CD14-positive monocyte (primary cell): Measurements from ENCODE around the gene LTF. TPM values are rescaled to one million over a fixed set of nuclear protein-coding genes. Genes with fewer than 3 reads are reported as not detected.

Source experiments
- DNase-seq, 3 donors: peaks; one replicate each; pipeline ENCODE4 v3.0.0-alpha.2; 2011 to 2022
- H2AFZ ChIP-seq: 2 replicates; pipeline ENCODE4 v1.6.0; 2012; ENCODE audit warnings: mild to moderate bottlenecking, low read depth, low read length, inconsistent platforms; ENCODE audit not compliant: insufficient read depth, poor library complexity, severe bottlenecking
- H3K27ac ChIP-seq, 2 donors: 1 replicate in 1 of 2; 2 replicates in 1 of 2; pipeline ENCODE4 v1.5.1; 2012 to 2013; ENCODE audit warnings: low read length in 2 of 2, control low read depth in 1 of 2, inconsistent platforms in 1 of 2, low read depth in 1 of 2, mild to moderate bottlenecking in 1 of 2
- H3K27me3 ChIP-seq, 2 donors: one replicate each; pipeline versions ENCODE4 v1.6.0 to v1.6.1; 2011 to 2013; ENCODE audit warnings: low read length in 2 of 2; ENCODE audit not compliant: control insufficient read depth in 2 of 2, insufficient read depth in 2 of 2
- H3K36me3 ChIP-seq, 2 donors: replicated peaks in 1 of 2; 1 replicate in 1 of 2; 2 replicates in 1 of 2; pipeline versions ENCODE4 v1.5.1 to v1.6.1; 2012 to 2013; ENCODE audit warnings: low read length in 2 of 2, control low read depth in 1 of 2, inconsistent platforms in 1 of 2, mild to moderate bottlenecking in 1 of 2; ENCODE audit not compliant: insufficient read depth in 2 of 2, control insufficient read depth in 1 of 2
- H3K4me1 ChIP-seq, 2 donors: 1 replicate in 1 of 2; 2 replicates in 1 of 2; pipeline versions ENCODE4 v1.5.1 to v1.6.1; 2012 to 2013; ENCODE audit warnings: low read length in 2 of 2, control low read depth in 1 of 2, inconsistent platforms in 1 of 2, mild to moderate bottlenecking in 1 of 2, moderate library complexity in 1 of 2; ENCODE audit not compliant: insufficient read depth in 2 of 2, control insufficient read depth in 1 of 2
- H3K4me2 ChIP-seq: replicated peaks from 2 replicates; pipeline ENCODE3; 2012; ENCODE audit warnings: low read length, moderate library complexity, mild to moderate bottlenecking; ENCODE audit not compliant: poor library complexity, severe bottlenecking; ENCODE audit errors: extremely low read depth
- H3K4me3 ChIP-seq, 3 experiments: fragments of 200-600 bp in 1 of 3; sonication (generic) in 1 of 3; replicated peaks in 1 of 3; 1 replicate in 2 of 3; 2 replicates in 1 of 3; pipeline ENCODE4 v1.5.1; 2011 to 2013; ENCODE audit warnings: low read length in 3 of 3, mild to moderate bottlenecking in 3 of 3, control low read depth in 2 of 3, low read depth in 2 of 3, inconsistent platforms in 1 of 3, moderate library complexity in 1 of 3
- H3K79me2 ChIP-seq: 2 replicates; pipeline ENCODE4 v1.6.0; 2012; ENCODE audit warnings: mild to moderate bottlenecking, control low read depth, inconsistent platforms, low read length, moderate library complexity; ENCODE audit not compliant: insufficient read depth
- H3K9ac ChIP-seq: 2 replicates; pipeline ENCODE4 v1.6.0; 2017; ENCODE audit warnings: low read length, mild to moderate bottlenecking; ENCODE audit not compliant: insufficient read depth, poor library complexity, severe bottlenecking
- H3K9me3 ChIP-seq, 2 donors: replicated peaks in 1 of 2; 1 replicate in 1 of 2; 2 replicates in 1 of 2; pipeline versions ENCODE4 v1.5.1 to v1.6.1; 2012 to 2013; ENCODE audit warnings: low read length in 2 of 2, control low read depth in 1 of 2; ENCODE audit not compliant: control insufficient read depth in 1 of 2, insufficient read depth in 1 of 2
- H4K20me1 ChIP-seq: 2 replicates; pipeline ENCODE4 v1.6.0; 2012; ENCODE audit warnings: mild to moderate bottlenecking, low read length, control low read depth, moderate library complexity; ENCODE audit not compliant: insufficient read depth
- H3K27ac Mint-ChIP-seq, 7 donors: one replicate each; pipeline ENCODE4 v1.8.0; 2020; ENCODE audit warnings: mild to moderate bottlenecking in 7 of 7, mixed read lengths in 7 of 7, moderate library complexity in 6 of 7, inconsistent platforms in 2 of 7
- H3K27me3 Mint-ChIP-seq, 3 donors: one replicate each; pipeline ENCODE4 v1.8.0; 2021 to 2022; ENCODE audit warnings: low read depth in 3 of 3, mild to moderate bottlenecking in 3 of 3, mixed read lengths in 3 of 3, moderate library complexity in 3 of 3, inconsistent platforms in 1 of 3
- H3K36me3 Mint-ChIP-seq, 2 donors: one replicate each; pipeline ENCODE4 v1.8.0; 2020; ENCODE audit warnings: mixed read lengths in 2 of 2, inconsistent platforms in 1 of 2, mild to moderate bottlenecking in 1 of 2
- H3K4me1 Mint-ChIP-seq: one replicate; pipeline ENCODE4 v1.8.0; 2020; ENCODE audit warnings: mild to moderate bottlenecking, mixed read lengths
- H3K4me3 Mint-ChIP-seq, 2 donors: one replicate each; pipeline ENCODE4 v1.8.0; 2020; ENCODE audit warnings: mild to moderate bottlenecking in 2 of 2, mixed read lengths in 2 of 2, moderate library complexity in 1 of 2
- H3K9me3 Mint-ChIP-seq, 7 donors: one replicate each; pipeline ENCODE4 v1.8.0; 2020 to 2022; ENCODE audit warnings: mixed read lengths in 7 of 7, mild to moderate bottlenecking in 6 of 7, moderate library complexity in 6 of 7, inconsistent platforms in 2 of 7
- CTCF ChIP-seq: fragments of 200-600 bp; IDR thresholded peaks from one replicate; pipeline ENCODE4 v1.8.0; 2022; ENCODE audit warnings: antibody characterized with exemption, mild to moderate bottlenecking
- WGBS: methylation state at CpG from one replicate; pipeline ENCODE4 v1.1.5; 2013; ENCODE audit warnings: missing lambda C conversion rate; ENCODE audit not compliant: insufficient coverage; 5-methylcytosine and 5-hydroxymethylcytosine counted together
- intact Hi-C, 2 donors: fragments of 100-400 bp; cut with micrococcal nuclease; formaldehyde crosslinking; loops; one replicate each; pipeline versions ENCODE4 v1.15.0 to v1.15.1; 2023
- polyA plus RNA-seq, 3 donors: library from polyadenylated mRNA; depleted of rRNA in 1 of 3; unstranded in 2 of 3; stranded (reverse) in 1 of 3; fragments of 300-500 nt in 2 of 3; fragments of >200 nt in 1 of 3; fragmentation: Illumina TruSeq in 2 of 3; gene quantifications; 1 replicate in 2 of 3; 2 replicates in 1 of 3; pipeline ENCODE4 v1.2.3, GENCODE V29; 2012 to 2021

The LTF gene
- polyA plus RNA-seq, 3 donors: not detected

DNA sequence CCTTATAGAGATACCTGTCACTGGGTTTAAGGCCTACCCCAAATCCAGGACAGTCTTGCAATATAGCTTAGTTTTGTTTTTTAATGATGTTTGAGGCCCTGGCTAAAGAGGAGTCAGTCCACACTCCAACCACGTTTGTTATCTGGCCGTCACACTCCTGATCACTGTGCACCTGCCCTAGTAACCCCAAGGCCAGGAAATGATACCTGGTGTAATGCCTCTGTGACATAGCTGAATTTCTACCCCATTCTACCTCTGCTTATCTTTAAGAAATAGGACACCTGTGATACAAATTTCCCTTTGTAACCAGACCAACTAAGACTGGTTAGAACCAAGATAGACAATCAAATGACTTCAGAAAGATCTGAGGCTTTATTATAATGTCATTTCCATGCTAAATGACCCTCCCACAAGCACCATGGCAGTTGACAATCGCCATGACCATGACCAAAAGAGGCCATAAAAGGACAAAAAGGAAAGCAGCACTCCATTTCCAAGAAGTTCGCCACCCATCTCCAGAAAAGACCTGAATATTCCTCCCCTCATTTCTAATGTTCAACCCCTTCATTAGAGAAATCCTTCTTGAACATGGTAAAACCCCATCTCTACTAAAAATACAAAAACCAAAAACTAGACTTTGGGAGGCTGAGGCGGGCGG lies 28.3 kb upstream of the LTF start:
- Histone ChIP-seq H2AFZ (no peak overlapping the region), H3K4me2 (no peak overlapping the region), H4K20me1 (no peaks in the 10 kb centered on the region), H3K4me3 (no peak overlapping the region), H3K79me2 (no peaks in the 10 kb centered on the region), H3K27ac (no peak overlapping the region), H3K36me3 (no peaks in the 10 kb centered on the region), H3K27me3 (no peaks in the 10 kb centered on the region), H3K9ac (no peak overlapping the region), H3K9me3 (no peaks in the 10 kb centered on the region), H3K4me1 (peaks cover 3 to 8% of the 10 kb centered on the region in 2 donors)
- TF ChIP-seq CTCF: no peak
- intact Hi-C loops: loop anchor here (5.0 to 10.0 kb wide), 2 partner anchors 62 to 129 kb away; no protein-coding TSS in a partner anchor
- Mint-ChIP-seq H3K4me1 (peaks cover 8% of the 10 kb centered on the region), H3K27me3 (peaks cover under 1 to 2% (median 2%) of the 10 kb centered on the region in 3 donors), H3K36me3 (no peaks in the 10 kb centered on the region), H3K9me3 (peaks cover 0 to 7% (median 2%) of the 10 kb centered on the region in 7 donors), H3K27ac (no peak overlapping the region), H3K4me3 (no peak overlapping the region)
- WGBS: 86% methylated on average over 4 of the region's 6 CpGs
- no peak for DNase-seq

- no peak overlapping the region for H3K4me2 ChIP-seq
- no peaks in the 10 kb centered on the region for H3K9me3 ChIP-seq
- 91% methylated on average over 7 of the region's 11 CpGs for WGBS
- no peaks in the 10 kb centered on the region for H4K20me1 ChIP-seq
- no peaks in the 10 kb centered on the region for H3K36me3 ChIP-seq
- no peak overlapping the region for H3K4me3 Mint-ChIP-seq
- H2AFZ ChIP-seq: no peak overlapping the region
- peaks cover 7% of the 10 kb centered on the region for H3K4me1 Mint-ChIP-seq
- H3K27me3 Mint-ChIP-seq: peaks cover 2 to 4% (median 2%) of the 10 kb centered on the region in 3 donors
- no peaks in the 10 kb centered on the region for H3K36me3 Mint-ChIP-seq
- H3K27me3 ChIP-seq: no peaks in the 10 kb centered on the region
- H3K27ac Mint-ChIP-seq: no peak overlapping the region
- H3K27ac ChIP-seq: no peak overlapping the region
- DNase-seq: no peak
- peaks cover 3 to 8% of the 10 kb centered on the region in 2 donors for H3K4me1 ChIP-seq
- H3K9me3 Mint-ChIP-seq: peaks cover 0 to 7% (median 2%) of the 10 kb centered on the region in 7 donors
- no peaks in the 10 kb centered on the region for H3K79me2 ChIP-seq
- no peak overlapping the region for H3K4me3 ChIP-seq
- intact Hi-C loops: loop anchor here (5.0 to 10.0 kb wide), 2 partner anchors 63 to 131 kb away; no protein-coding TSS in a partner anchor
- TF ChIP-seq CTCF: no peak
- H3K9ac ChIP-seq: no peak overlapping the region
These were observed 26.7 kb upstream of the LTF start for GRCh38 chr3:46491089-46492070.
